Testis (tissue), 3 donors: ENCODE results near the gene CCDC57. TPM values are rescaled to one million over a fixed set of nuclear protein-coding genes. Genes with fewer than 3 reads are reported as not detected.

Experiments
- DNase-seq: peaks from one replicate; pipeline ENCODE4 v3.0.0-alpha.2; 2019
- H3K27ac ChIP-seq, 2 donors: fragments of 200-600 bp; sonication (generic); one replicate each; pipeline ENCODE4 v1.5.1; 2019
- H3K27me3 ChIP-seq: fragments of 200-600 bp; sonication (generic); one replicate; pipeline ENCODE4 v1.5.1; 2019
- H3K36me3 ChIP-seq: fragments of 200-600 bp; sonication (generic); one replicate; pipeline ENCODE4 v1.5.1; 2017; ENCODE audit warnings: low read depth; ENCODE audit errors: missing control alignments
- H3K4me1 ChIP-seq: fragments of 200-600 bp; sonication (generic); one replicate; pipeline ENCODE4 v1.5.1; 2019
- H3K4me3 ChIP-seq, 2 donors: fragments of 200-600 bp; sonication (generic); one replicate each; pipeline ENCODE4 v1.5.1; 2017 to 2019
- H3K9me3 ChIP-seq: fragments of 200-600 bp; sonication (generic); one replicate; pipeline ENCODE4 v1.5.1; 2017
- CTCF ChIP-seq, 3 experiments: fragments of 450-650 bp in 2 of 3; fragments of 200-600 bp in 1 of 3; sonication (generic) in 1 of 3; IDR thresholded peaks; one replicate each; pipeline ENCODE4 v1.5.1; 2016 to 2019; ENCODE audit warnings: antibody characterized with exemption in 3 of 3, mild to moderate bottlenecking in 2 of 3, moderate library complexity in 1 of 3
- POLR2A ChIP-seq: fragments of 450-650 bp; IDR thresholded peaks from one replicate; pipeline ENCODE4 v1.6.1; 2017; ENCODE audit warnings: antibody characterized with exemption, mild to moderate bottlenecking, moderate library complexity
- WGBS, 2 donors: methylation state at CpG; one replicate each; pipeline ENCODE4 v1.1.5; 2018; 5-methylcytosine and 5-hydroxymethylcytosine counted together
- intact Hi-C: fragments of 100-400 bp; cut with DNase I; formaldehyde crosslinking; loops from one replicate; pipeline ENCODE4 v1.15.1; 2023; ENCODE audit warnings: low total_unique reads
- polyA plus RNA-seq: library from polyadenylated mRNA; stranded (reverse); fragments of 350-450 nt; fragmentation: Illumina TruSeq; extraction: RNeasy Lipid Tissue Mini Kit (QIAGEN cat#74804); gene quantifications from one replicate; pipeline ENCODE4 v1.2.3, GENCODE V29; 2014; ENCODE audit warnings: low read depth, low replicate concordance; ENCODE audit not compliant: insufficient read depth
- total RNA-seq, 2 donors: library from RNA; depleted of rRNA; stranded (reverse); fragments of >200 nt; gene quantifications; one replicate each; pipeline ENCODE4 v1.2.3, GENCODE V29; 2016

CCDC57 gene
- total and polyA plus RNA-seq, 3 donors from 2014 or later, result 61.3 to 111 (median 71.8) TPM

- no peak overlapping the region for H3K27ac ChIP-seq
- DNase-seq, result no peak
- no peaks in the 10 kb centered on the region for H3K27me3 ChIP-seq
- H3K4me3 ChIP-seq, result no peak overlapping the region
- H3K9me3 ChIP-seq, result no peaks in the 10 kb centered on the region
- H3K36me3 ChIP-seq, result no peaks in the 10 kb centered on the region
- H3K4me1 ChIP-seq, result peaks cover 11% of the 10 kb centered on the region
- 72 to 76% methylated on average over 7 to 24 of the region's 29 CpGs for WGBS, 2 donors
- TF ChIP-seq CTCF (IDR thresholded peaks at IDR 0.05) (no peak), POLR2A (no peak)
- intact Hi-C loops, result no loop called here
Observed at GRCh38 chr17:82056729-82057621, 155.7 kb downstream of the CCDC57 start.

- TF ChIP-seq CTCF (IDR thresholded peaks at IDR 0.05) (no peak), POLR2A (no peak)
- intact Hi-C loops, result no loop called here
- Histone ChIP-seq H3K9me3 (no peaks in the 10 kb centered on the region), H3K36me3 (no peaks in the 10 kb centered on the region), H3K27ac (no peak overlapping the region), H3K4me3 (no peak overlapping the region), H3K27me3 (no peaks in the 10 kb centered on the region), H3K4me1 (peaks cover 11% of the 10 kb centered on the region)
- no peak for DNase-seq
- WGBS, 2 donors, result 88 to 94% methylated on average over 21 to 27 of the region's 28 CpGs
Observed at GRCh38 chr17:82055965-82056728, 156.5 kb downstream of the CCDC57 start.

GRCh38 chr17:82055023-82055964, 157.3 kb downstream of the CCDC57 start:
- no peak for TF ChIP-seq POLR2A
- Histone ChIP-seq H3K27me3 (no peaks in the 10 kb centered on the region), H3K27ac (no peak overlapping the region), H3K4me3 (no peak overlapping the region), H3K9me3 (no peaks in the 10 kb centered on the region), H3K36me3 (no peaks in the 10 kb centered on the region), H3K4me1 (peaks cover 11% of the 10 kb centered on the region)
- no peak for DNase-seq
- WGBS, 2 donors, result 86 to 100% methylated on average over 6 to 26 of the region's 26 CpGs
- intact Hi-C loops, result no loop called here

GRCh38 chr17:82054351-82055022, 158.2 kb downstream of the CCDC57 start:
- H3K27ac ChIP-seq, result no peak overlapping the region
- H3K4me3 ChIP-seq, result no peak overlapping the region
- TF ChIP-seq CTCF (IDR thresholded peaks at IDR 0.05) (no peak), POLR2A (no peak)
- no peaks in the 10 kb centered on the region for H3K36me3 ChIP-seq
- WGBS, 2 donors, result 92 to 99% methylated on average over 6 to 32 of the region's 38 CpGs
- H3K4me1 ChIP-seq, result peaks cover 11% of the 10 kb centered on the region
- no peaks in the 10 kb centered on the region for H3K27me3 ChIP-seq
- DNase-seq, result no peak
- no peaks in the 10 kb centered on the region for H3K9me3 ChIP-seq
- intact Hi-C loops, result no loop called here
